Measurements from ENCODE around the gene AXIN1.

AXIN1 gene

GRCh38 chr16:325375-326145, 27.0 kb downstream of the AXIN1 start:
- no peak overlapping the region for H3K4me3 ChIP-seq (ENCODE audit: low read depth, low read length)
- TF ChIP-seq CTCF (IDR thresholded peaks at IDR 0.05; ENCODE audit: low read depth, low read length), result no peak

- no peak overlapping the region for H3K4me3 ChIP-seq (ENCODE audit: low read depth, low read length)
- no peak for TF ChIP-seq CTCF (IDR thresholded peaks at IDR 0.05; ENCODE audit: low read depth, low read length)
These were observed 27.8 kb downstream of the AXIN1 start for GRCh38 chr16:324451-325334.

GRCh38 chr16:324201-324450, 28.4 kb downstream of the AXIN1 start:
- no peak overlapping the region for H3K4me3 ChIP-seq (ENCODE audit: low read depth, low read length)
- no peak for TF ChIP-seq CTCF (IDR thresholded peaks at IDR 0.05; ENCODE audit: low read depth, low read length)

DNA sequence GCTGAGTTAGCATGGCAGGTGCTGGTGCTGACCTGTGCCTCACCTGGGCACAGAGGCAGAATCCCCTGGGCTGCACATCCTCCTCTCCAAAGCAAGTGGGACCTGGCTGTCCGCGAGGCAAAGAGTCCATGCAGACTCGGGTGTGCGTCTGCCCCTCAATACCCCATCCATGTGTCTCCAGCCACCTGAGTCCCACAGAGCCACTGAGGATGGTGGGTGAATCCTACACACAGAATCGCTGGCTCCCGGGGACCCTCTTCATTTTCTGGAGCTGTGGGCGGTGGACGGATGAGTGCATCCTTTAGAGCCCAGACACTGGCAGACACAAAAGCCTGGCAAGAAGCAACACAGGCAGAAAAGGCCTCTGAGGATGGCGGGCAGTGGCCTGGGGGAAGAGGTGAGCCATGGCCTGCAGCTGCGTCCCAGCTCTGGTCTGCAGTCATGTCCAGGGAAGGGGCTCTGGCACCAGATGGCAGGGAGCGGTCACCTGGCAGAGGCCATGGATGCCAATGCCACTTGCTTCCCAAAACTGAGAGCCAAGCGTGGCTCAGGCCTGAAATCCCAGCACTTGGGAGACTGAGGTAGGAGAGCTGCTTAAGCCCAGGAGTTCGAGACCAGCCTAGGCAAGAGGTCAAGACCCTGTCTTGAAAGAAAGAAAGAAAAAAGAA, 29.9 kb downstream of the AXIN1 start:
- TF ChIP-seq CTCF (IDR thresholded peaks at IDR 0.05; ENCODE audit: low read depth, low read length), result no peak
- H3K4me3 ChIP-seq (ENCODE audit: low read depth, low read length), result no peak overlapping the region

DNA sequence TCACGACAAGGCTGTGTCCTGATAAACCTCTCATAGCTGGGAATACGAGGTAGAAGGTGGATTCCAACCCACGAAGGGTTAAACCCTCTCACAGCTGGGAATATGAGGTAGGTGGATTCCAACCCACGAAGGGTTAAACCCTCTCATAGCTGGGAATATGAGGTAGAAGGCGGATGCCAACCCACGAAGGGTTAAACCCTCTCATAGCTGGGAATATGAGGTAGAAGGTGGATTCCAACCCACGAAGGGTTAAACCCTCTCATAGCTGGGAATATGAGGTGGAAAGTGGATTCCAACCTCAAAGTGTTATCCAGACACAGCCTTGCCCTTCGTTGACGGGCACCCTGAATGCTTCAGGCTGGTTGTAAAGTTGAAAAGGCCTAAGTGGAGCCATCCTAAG, 31.0 kb downstream of the AXIN1 start:
- TF ChIP-seq CTCF (IDR thresholded peaks at IDR 0.05; ENCODE audit: low read depth, low read length), result no peak
- H3K4me3 ChIP-seq (ENCODE audit: low read depth, low read length), result no peak overlapping the region

DNA sequence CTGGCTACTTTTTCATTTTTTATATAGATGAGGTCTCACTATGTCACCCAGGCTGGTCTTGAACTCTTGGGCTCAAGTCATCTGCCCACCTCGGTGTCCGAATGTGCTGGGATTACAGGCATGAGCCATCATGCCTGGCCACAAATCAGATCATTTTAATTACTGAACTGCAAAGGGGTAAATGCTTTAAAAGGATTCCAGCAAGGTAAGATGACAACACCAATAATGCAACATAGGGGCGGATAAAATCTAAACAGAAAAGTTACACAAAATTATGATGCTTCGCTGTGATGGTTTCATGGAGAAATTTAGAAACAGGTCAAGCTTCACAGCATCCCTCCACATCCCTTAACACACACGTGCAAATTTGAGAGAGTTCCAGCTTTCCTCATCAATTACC, 32.3 kb downstream of the AXIN1 start:
- no peak for TF ChIP-seq CTCF (IDR thresholded peaks at IDR 0.05; ENCODE audit: low read depth, low read length)
- no peak overlapping the region for H3K4me3 ChIP-seq (ENCODE audit: low read depth, low read length)

DNA sequence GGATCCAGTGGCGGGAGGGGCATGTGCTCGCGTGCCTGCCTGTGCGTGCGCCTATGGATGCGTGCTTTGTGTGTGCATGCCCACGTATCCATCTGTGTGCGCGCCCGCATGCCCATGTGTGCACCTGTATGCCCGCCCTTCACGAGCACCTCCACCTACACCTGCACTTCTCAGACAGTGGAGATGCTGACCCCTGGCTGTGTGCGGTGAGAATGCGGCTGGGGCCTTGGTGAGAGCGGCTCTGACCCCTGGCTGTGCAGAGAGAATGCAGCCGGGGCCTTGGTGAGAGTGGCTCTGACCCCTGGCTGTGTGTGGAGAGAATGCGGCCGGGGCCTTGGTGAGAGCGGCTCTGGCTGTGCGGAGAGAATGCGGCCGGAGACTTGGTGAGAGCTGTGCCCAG, 33.9 kb downstream of the AXIN1 start:
- TF ChIP-seq CTCF (IDR thresholded peaks at IDR 0.05; ENCODE audit: low read depth, low read length), result no peak
- no peak overlapping the region for H3K4me3 ChIP-seq (ENCODE audit: low read depth, low read length)
